OCI-LY7 (cell line): ENCODE measurements around the gene SLC41A3. TPM values are rescaled to one million over a fixed set of nuclear protein-coding genes. Genes with fewer than 3 reads are reported as not detected.

Source experiments
- BruUV-seq: library from RNA; stranded (reverse); fragments of 400-500 nt; replicated peaks from 2 replicates; lab custom pipeline; 2021; lab: Mats Ljungman, UMichigan
- CTCF ChIA-PET: fragments of 300-600 bp; sonication (Branson Sonifier 250); formaldehyde crosslinking; loops from one replicate; lab custom pipeline; 2022; ENCODE audit warnings: antibody characterized with exemption; ENCODE audit not compliant: unreplicated experiment; lab: Charles Lee
- POLR2A ChIA-PET: fragments of 300-600 bp; sonication (Branson Sonifier 250); formaldehyde crosslinking; loops from one replicate; lab custom pipeline; 2022; ENCODE audit warnings: antibody characterized with exemption; lab: Charles Lee
- DNase-seq: peaks from one replicate; pipeline ENCODE4 v3.0.0-alpha.2; 2015; ENCODE audit warnings: low spot score
- H2AFZ ChIP-seq: fragments of 200-600 bp; sonication (generic), shearing (Covaris generic); 2 replicates; pipeline ENCODE4 v1.6.1; 2014; ENCODE audit warnings: mild to moderate bottlenecking, antibody characterized with exemption, low read length, moderate library complexity
- H3K27ac ChIP-seq: fragments of 200-600 bp; sonication (generic); 2 replicates; pipeline ENCODE4 v1.5.1; 2014; ENCODE audit warnings: mixed run types, low read depth, mild to moderate bottlenecking, moderate library complexity, low read length, inconsistent platforms; ENCODE audit not compliant: poor library complexity, severe bottlenecking
- H3K36me3 ChIP-seq: fragments of 200-600 bp; sonication (generic); 2 replicates; pipeline ENCODE4 v1.6.1; 2014; ENCODE audit warnings: mild to moderate bottlenecking, antibody characterized with exemption, low read length, moderate library complexity, mixed read lengths; ENCODE audit not compliant: insufficient read depth
- H3K4me1 ChIP-seq: fragments of 200-600 bp; sonication (generic); 2 replicates; pipeline ENCODE4 v1.5.1; 2014; ENCODE audit warnings: mild to moderate bottlenecking, low read length; ENCODE audit not compliant: insufficient read depth, poor library complexity, severe bottlenecking
- H3K4me2 ChIP-seq: fragments of 200-600 bp; sonication (generic); 2 replicates; pipeline ENCODE4 v1.6.1; 2014; ENCODE audit warnings: mild to moderate bottlenecking, low read length
- H3K4me3 ChIP-seq: fragments of 200-600 bp; sonication (generic); 2 replicates; pipeline ENCODE4 v1.5.1; 2014; ENCODE audit warnings: mild to moderate bottlenecking, low read depth, low read length; ENCODE audit not compliant: poor library complexity, severe bottlenecking
- H3K79me2 ChIP-seq: fragments of 200-600 bp; sonication (generic); 2 replicates; pipeline ENCODE4 v1.6.1; 2016; ENCODE audit warnings: low read depth, mild to moderate bottlenecking, low read length, moderate library complexity, mixed read lengths; ENCODE audit not compliant: insufficient read depth
- H3K9me2 ChIP-seq: fragments of 200-600 bp; sonication (generic); 2 replicates; pipeline ENCODE4 v1.6.1; 2016; ENCODE audit warnings: mild to moderate bottlenecking, low read length, mixed read lengths; ENCODE audit not compliant: insufficient read depth
- H3K9me3 ChIP-seq: fragments of 200-600 bp; sonication (generic); 2 replicates; pipeline ENCODE4 v1.6.1; 2014; ENCODE audit warnings: mild to moderate bottlenecking, mixed run types, low read length, mixed read lengths
- H4K20me1 ChIP-seq: fragments of 200-600 bp; sonication (generic); 2 replicates; pipeline ENCODE4 v1.6.1; 2014; ENCODE audit warnings: mild to moderate bottlenecking, antibody characterized with exemption, low read length, moderate library complexity, mixed read lengths; ENCODE audit not compliant: insufficient read depth
- EZH2phosphoT487 ChIP-seq: fragments of 200-600 bp; sonication (generic); IDR thresholded peaks from 2 replicates; pipeline ENCODE4 v1.6.1; 2018; ENCODE audit warnings: low read depth, borderline replicate concordance, mild to moderate bottlenecking, mixed run types, antibody characterized with exemption, low read length, moderate library complexity, mixed read lengths
- intact Hi-C: fragments of 100-400 bp; cut with micrococcal nuclease; formaldehyde crosslinking; loops from one replicate; pipeline ENCODE4 v1.10.0; 2022; ENCODE audit not compliant: unreplicated experiment
- total RNA-seq, 2 experiments: library from RNA; depleted of rRNA in 1 of 2; stranded (reverse); fragments of >200 nt in 1 of 2; shearing (Covaris generic) in 1 of 2; gene quantifications; 2 replicates each; pipeline ENCODE4 v1.2.3, GENCODE V29; 2014 to 2022
- TF ChIP-seq, protein P1 (sequence below): fragments of 200-600 bp; sonication (generic); conservative IDR thresholded peaks from 2 replicates; pipeline ENCODE4 v1.5.1; 2014; ENCODE audit warnings: mild to moderate bottlenecking, antibody characterized with exemption, low read length, moderate library complexity, mixed read lengths

SLC41A3 gene
- total RNA-seq, 2 experiments from 2014 or later = 31.9 to 35.9 TPM

DNA sequence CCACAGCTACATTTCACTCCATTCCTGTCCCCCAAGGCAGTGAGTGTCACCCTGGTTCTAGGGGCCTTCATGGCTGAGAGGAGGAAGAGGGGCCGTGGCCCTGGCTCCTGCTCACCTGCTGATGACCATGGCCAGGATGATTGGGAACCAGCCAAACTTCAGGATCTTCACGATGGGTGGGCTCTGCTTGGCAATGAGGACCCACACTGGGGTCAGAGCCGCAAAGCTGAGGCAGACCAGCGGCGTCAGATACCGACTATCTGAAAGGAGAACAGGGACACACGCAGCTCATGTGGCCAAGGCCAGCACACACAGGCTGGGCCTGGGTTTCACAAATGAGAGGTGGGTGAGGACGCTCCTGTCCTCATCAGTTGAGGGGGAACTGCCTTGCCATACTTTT is 67.3 kb downstream of the SLC41A3 start:
- Histone ChIP-seq H3K36me3 (no peaks in the 10 kb centered on the region), H4K20me1 (no peaks in the 10 kb centered on the region), H3K27ac (no peak overlapping the region), H3K79me2 (no peaks in the 10 kb centered on the region), H3K4me2 (no peak overlapping the region), H3K4me1 (no peaks in the 10 kb centered on the region), H3K9me2 (no peaks in the 10 kb centered on the region), H3K4me3 (no peak overlapping the region), H3K9me3 (no peaks in the 10 kb centered on the region), H2AFZ (no peak overlapping the region)
- TF ChIP-seq, protein P1, sequence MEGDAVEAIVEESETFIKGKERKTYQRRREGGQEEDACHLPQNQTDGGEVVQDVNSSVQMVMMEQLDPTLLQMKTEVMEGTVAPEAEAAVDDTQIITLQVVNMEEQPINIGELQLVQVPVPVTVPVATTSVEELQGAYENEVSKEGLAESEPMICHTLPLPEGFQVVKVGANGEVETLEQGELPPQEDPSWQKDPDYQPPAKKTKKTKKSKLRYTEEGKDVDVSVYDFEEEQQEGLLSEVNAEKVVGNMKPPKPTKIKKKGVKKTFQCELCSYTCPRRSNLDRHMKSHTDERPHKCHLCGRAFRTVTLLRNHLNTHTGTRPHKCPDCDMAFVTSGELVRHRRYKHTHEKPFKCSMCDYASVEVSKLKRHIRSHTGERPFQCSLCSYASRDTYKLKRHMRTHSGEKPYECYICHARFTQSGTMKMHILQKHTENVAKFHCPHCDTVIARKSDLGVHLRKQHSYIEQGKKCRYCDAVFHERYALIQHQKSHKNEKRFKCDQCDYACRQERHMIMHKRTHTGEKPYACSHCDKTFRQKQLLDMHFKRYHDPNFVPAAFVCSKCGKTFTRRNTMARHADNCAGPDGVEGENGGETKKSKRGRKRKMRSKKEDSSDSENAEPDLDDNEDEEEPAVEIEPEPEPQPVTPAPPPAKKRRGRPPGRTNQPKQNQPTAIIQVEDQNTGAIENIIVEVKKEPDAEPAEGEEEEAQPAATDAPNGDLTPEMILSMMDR = no peak
- TF ChIP-seq EZH2phosphoT487 = no peak
- intact Hi-C loops = no loop called here
- ChIA-PET CTCF (no interaction called here), POLR2A (no interaction called here)
- no peak for DNase-seq
- no TSS peak for BruUV-seq

DNA sequence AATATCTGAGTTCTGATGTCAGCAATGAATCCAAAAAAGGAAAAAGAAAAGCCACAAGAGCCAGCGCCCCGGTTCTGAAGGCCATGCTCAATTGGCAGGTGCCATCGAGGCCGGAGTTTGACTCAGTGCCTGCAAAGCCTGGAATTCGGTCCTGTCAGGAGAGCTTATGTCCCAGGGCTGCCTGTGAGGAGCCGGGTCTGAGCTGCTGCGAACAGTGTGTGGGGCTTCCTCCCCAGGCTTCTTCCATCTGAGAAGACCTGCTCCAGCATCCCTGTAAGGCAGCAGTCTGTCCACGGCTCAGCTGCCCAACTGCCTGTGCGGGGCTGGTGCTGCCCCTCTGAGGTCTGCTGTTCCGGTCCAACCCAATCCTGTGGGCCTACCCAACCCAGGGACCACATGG is 68.8 kb downstream of the SLC41A3 start:
- no peaks in the 10 kb centered on the region for H3K9me2 ChIP-seq
- no peaks in the 10 kb centered on the region for H3K79me2 ChIP-seq
- no peak overlapping the region for H3K4me3 ChIP-seq
- H2AFZ ChIP-seq = no peak overlapping the region
- H4K20me1 ChIP-seq = no peaks in the 10 kb centered on the region
- H3K4me2 ChIP-seq = no peak overlapping the region
- no peak for DNase-seq
- ChIA-PET CTCF (no interaction called here), POLR2A (no interaction called here)
- no peak for TF ChIP-seq EZH2phosphoT487
- TF ChIP-seq, protein P1 = no peak
- H3K4me1 ChIP-seq = no peaks in the 10 kb centered on the region
- peaks cover 7% of the 10 kb centered on the region for H3K36me3 ChIP-seq
- no peaks in the 10 kb centered on the region for H3K9me3 ChIP-seq
- intact Hi-C loops = no loop called here
- no TSS peak for BruUV-seq
- H3K27ac ChIP-seq = no peak overlapping the region

DNA sequence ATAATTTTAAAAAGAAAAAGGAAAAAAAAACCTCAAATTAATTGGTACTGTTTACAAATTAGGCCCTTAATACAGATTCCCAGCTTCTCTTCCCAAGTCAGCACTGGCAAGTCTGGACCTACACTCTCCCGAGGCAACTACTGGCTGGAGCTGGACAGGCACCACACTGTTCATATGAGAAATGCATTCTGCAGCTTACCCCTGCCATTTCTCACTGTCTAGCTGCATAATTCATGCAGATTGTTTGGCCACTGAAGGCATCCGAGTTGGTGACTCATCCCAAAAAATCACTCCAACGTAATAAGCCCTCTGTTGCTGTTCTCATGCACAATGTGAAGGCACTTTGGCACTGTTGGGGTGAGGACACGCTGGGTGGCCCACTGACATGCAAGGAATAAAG is 69.7 kb downstream of the SLC41A3 start:
- Histone ChIP-seq H2AFZ (no peak overlapping the region), H3K4me1 (no peaks in the 10 kb centered on the region), H3K27ac (no peak overlapping the region), H3K4me3 (no peak overlapping the region), H3K36me3 (peaks cover 7% of the 10 kb centered on the region), H4K20me1 (no peaks in the 10 kb centered on the region), H3K79me2 (no peaks in the 10 kb centered on the region), H3K9me3 (no peaks in the 10 kb centered on the region), H3K4me2 (no peak overlapping the region), H3K9me2 (no peaks in the 10 kb centered on the region)
- BruUV-seq = no TSS peak
- ChIA-PET CTCF (no interaction called here), POLR2A (no interaction called here)
- TF ChIP-seq, protein P1 = no peak
- TF ChIP-seq EZH2phosphoT487 = no peak
- intact Hi-C loops = no loop called here
- DNase-seq = no peak
